ENCODE results near the gene DEFB132.
A peak's percentile ranks its signal among the peaks of the same experiment; 100 is the strongest.

Gene DEFB132

GRCh38 chr20:290084-290831, 32.7 kb downstream of the DEFB132 start, which contains the start of gene C20orf96:
Gene C20orf96, minus strand, starts transcription at chr20:290750. Its CDS starts 140 bp downstream, at chr20:290610.
- peak within 1 kb of the TSS; percentile 96 for H3K4me3 ChIP-seq (ENCODE audit: low read length)
- peak; percentile 90 for DNase-seq (ENCODE audit: low read depth, low spot score)

GRCh38 chr20:294602-295001, 37.1 kb downstream of the DEFB132 start:
- DNase-seq (ENCODE audit: low read depth, low spot score): no peak
- H3K4me3 ChIP-seq (ENCODE audit: low read length): no peak overlapping the region

DNA sequence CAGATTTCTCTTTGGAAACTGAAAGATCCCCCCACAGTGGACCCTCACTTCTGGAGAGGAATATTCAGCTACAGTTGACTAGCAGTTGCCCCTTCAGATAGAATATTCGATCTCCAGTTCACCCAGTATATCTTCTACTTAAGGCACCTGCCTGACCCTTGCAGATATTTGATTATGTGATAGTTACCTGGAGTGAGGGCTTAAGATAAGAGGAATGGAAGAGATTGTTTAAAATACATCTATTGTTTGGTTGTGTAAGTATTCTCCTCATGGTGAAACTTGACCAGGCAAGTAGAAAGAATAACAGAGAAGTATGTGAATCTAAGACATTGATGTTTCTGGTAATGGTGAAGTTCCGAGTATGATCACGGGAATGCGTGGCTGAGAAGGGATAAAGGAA, 38.3 kb downstream of the DEFB132 start:
- H3K4me3 ChIP-seq (ENCODE audit: low read length): no peak overlapping the region

DNA sequence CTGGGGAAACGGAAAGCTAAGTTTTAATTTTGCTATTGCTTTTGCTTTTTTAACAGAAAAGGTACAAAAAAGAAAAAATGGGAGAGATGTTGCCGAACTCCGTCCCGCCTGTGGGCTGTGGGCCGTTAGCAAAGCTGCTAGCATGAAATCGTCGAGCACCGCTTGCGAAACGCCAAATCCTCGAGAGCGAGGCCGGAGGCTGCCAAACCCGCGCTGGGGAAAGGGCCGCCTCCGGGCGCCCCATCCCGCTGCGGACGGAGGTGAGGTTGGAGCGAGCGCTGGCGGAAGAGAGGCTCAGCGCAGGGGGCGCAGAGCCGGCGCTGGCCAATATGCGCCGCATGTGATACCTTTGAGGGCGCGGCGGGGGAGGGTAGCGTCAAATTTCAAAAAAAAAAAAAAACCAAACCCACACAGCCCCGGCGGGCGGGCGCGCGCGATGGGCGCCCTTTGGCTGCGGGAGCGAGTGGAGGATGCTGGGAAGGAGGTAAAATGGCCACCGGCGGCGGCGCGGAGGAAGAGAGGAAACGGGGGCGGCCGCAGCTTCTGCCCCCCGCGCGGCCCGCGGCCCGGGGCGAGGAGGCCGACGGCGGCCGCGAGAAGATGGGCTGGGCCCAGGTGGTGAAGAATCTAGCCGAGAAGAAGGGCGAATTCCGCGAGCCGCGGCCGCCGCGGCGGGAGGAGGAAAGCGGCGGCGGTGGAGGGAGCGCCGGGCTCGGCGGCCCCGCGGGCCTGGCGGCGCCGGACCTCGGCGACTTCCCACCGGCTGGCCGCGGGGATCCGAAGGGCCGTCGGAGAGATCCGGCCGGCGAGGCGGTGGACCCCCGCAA, 39.8 kb downstream of the DEFB132 start, which contains the start of gene ZCCHC3:
Gene ZCCHC3 (plus strand): TSS at position 473 of the 827 bp plus-strand sequence. CDS start 17 bp downstream, at position 490.
- peak; percentile 86 for DNase-seq (ENCODE audit: low read depth, low spot score)
- peak within 1 kb of the TSS; percentile 95 for H3K4me3 ChIP-seq (ENCODE audit: low read length)

More for the DNA sequence above, 38.3 kb downstream of the DEFB132 start:
- DNase-seq (ENCODE audit: low read depth, low spot score): no peak

DNA sequence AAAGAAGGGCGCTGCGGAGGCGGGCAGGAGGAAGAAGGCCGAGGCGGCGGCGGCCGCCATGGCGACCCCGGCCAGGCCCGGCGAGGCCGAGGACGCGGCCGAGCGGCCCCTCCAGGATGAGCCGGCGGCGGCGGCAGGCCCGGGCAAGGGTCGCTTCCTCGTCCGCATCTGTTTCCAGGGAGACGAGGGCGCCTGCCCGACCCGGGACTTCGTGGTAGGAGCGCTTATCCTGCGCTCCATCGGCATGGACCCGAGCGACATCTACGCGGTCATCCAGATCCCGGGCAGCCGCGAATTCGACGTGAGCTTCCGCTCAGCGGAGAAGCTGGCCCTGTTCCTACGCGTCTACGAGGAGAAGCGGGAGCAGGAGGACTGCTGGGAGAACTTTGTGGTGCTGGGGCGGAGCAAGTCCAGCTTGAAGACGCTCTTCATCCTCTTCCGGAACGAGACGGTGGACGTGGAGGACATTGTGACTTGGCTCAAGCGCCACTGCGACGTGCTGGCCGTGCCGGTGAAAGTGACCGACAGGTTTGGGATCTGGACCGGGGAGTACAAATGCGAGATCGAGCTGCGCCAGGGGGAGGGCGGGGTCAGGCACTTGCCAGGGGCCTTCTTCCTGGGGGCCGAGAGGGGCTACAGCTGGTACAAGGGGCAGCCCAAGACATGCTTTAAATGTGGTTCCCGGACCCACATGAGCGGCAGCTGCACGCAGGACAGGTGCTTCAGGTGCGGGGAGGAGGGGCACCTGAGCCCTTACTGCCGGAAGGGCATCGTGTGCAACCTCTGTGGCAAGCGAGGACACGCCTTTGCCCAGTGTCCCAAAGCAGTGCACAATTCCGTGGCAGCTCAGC, 40.6 kb downstream of the DEFB132 start:
- DNase-seq (ENCODE audit: low read depth, low spot score): no peak

GRCh38 chr20:298776-299391, 41.4 kb downstream of the DEFB132 start:
- H3K4me3 ChIP-seq (ENCODE audit: low read length): peak overlapping the region; percentile 95

More for the DNA sequence above, 40.6 kb downstream of the DEFB132 start:
- peak overlapping the region; percentile 95 for H3K4me3 ChIP-seq (ENCODE audit: low read length)

GRCh38 chr20:300345-300990, 42.9 kb downstream of the DEFB132 start:
- DNase-seq (ENCODE audit: low read depth, low spot score): no peak
- no peak overlapping the region for H3K4me3 ChIP-seq (ENCODE audit: low read length)

More at GRCh38 chr20:298776-299391, 41.4 kb downstream of the DEFB132 start:
- no peak for DNase-seq (ENCODE audit: low read depth, low spot score)

- DNase-seq (ENCODE audit: low read depth, low spot score): no peak
Measured at GRCh38 chr20:301886-302848, 44.6 kb downstream of the DEFB132 start.

GRCh38 chr20:305745-306144, 48.2 kb downstream of the DEFB132 start:
- no peak overlapping the region for H3K4me3 ChIP-seq (ENCODE audit: low read length)
- DNase-seq (ENCODE audit: low read depth, low spot score): no peak

More at GRCh38 chr20:301886-302848, 44.6 kb downstream of the DEFB132 start:
- H3K4me3 ChIP-seq (ENCODE audit: low read length): no peak overlapping the region

DNA sequence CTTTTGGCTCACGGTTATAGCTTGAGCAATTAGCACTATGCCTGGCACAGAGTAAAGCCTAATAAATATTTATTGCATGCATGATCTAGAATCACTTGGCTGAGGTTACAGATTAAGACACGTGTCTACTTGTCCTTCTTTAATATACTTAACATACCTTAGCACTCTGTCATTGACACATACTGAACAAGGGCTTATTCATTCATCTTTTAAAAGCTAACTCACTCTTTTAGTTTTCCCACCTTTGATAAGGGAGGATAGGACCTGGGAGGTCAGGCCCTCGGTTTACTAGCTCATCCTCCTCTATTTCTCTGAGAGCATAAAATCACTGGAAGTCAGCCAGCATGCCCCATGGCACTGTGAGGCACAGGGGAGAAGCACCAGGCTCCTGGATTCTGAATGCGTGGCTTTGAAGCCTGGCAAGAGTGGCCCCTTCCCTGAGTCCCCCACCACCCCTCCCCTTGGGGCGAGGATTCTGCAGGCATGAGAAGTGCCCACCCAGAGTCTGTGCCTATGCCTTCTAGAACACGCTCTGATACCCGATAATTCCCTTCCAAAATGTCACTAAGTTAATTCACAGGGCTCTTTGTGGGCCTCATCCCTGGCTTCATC, 51.0 kb downstream of the DEFB132 start:
- no peak overlapping the region for H3K4me3 ChIP-seq (ENCODE audit: low read length)
- DNase-seq (ENCODE audit: low read depth, low spot score): no peak

- DNase-seq (ENCODE audit: low read depth, low spot score): no peak
- H3K4me3 ChIP-seq (ENCODE audit: low read length): no peak overlapping the region
Measured at GRCh38 chr20:309306-309840, 51.8 kb downstream of the DEFB132 start.

- no peak for DNase-seq (ENCODE audit: low read depth, low spot score)
- H3K4me3 ChIP-seq (ENCODE audit: low read length): no peak overlapping the region
Measured at GRCh38 chr20:309841-310644, 52.5 kb downstream of the DEFB132 start.

GRCh38 chr20:310645-311044, 53.1 kb downstream of the DEFB132 start:
- no peak for DNase-seq (ENCODE audit: low read depth, low spot score)
- no peak overlapping the region for H3K4me3 ChIP-seq (ENCODE audit: low read length)
